ENCODE data around the gene RABGAP1.

- no peak for TF ChIP-seq CTCF (conservative IDR thresholded peaks at IDR 0.05)
- TF ChIP-seq EZH2 (IDR thresholded peaks at IDR 0.05; ENCODE audit: low read depth): no peak
Observed at GRCh38 chr9:122986010-122986409, 45.2 kb downstream of the RABGAP1 start.
